Measurements from ENCODE around the gene LAMA3. TPM values are rescaled to one million over a fixed set of nuclear protein-coding genes. Genes with fewer than 3 reads are reported as not detected.

The LAMA3 gene
- polyA plus RNA-seq, 1 of the 3 experiments (the other 2 are of a cell fraction): 3.5 TPM

DNA sequence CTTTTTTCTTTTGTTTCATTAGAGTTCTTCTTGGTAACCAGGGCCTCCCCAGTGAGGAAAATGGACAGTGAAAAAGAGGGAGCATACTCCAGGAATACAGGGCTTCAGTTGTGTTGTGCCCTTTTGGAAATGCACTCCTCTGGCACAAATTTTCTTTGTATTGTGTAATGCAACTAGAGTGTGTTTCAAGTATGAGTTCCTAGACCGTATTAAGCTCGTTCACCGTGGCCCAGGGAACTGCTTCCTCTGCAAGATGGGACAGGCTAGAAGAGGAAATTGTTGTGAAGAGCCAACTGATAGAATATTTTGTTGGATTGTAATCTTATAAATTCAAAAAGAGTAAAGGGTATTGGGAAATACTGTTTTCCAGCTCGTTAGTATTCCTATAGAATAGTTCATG lies 188.1 kb downstream of the LAMA3 start:
- no peaks in the 10 kb centered on the region for H3F3A ChIP-seq (replicated peaks; ENCODE audit: insufficient read depth)
- 96% methylated on average over 4 of the region's 4 CpGs for WGBS (ENCODE audit: low lambda C conversion rate)
- no peaks in the 10 kb centered on the region for H3K9me3 ChIP-seq
- H3K4me3 ChIP-seq (ENCODE audit: low read depth in 2 of 2, low read length in 1 of 2): no peak overlapping the region
- POLR2A ChIA-PET: no interaction called here
- no peak overlapping the region for H3K4me2 ChIP-seq
- H3K79me2 ChIP-seq (ENCODE audit: insufficient read depth): no peaks in the 10 kb centered on the region
- no peak overlapping the region for H3K9ac ChIP-seq
- no peaks in the 10 kb centered on the region for H3K27me3 ChIP-seq (ENCODE audit: insufficient read depth)
- no peaks in the 10 kb centered on the region for H3K36me3 ChIP-seq (replicated peaks in 1 of 2; ENCODE audit: control insufficient read depth in 1 of 2, insufficient read depth in 2 of 2, low read length in 1 of 2)
- H3K27ac ChIP-seq (ENCODE audit: low read depth in 2 of 2, low read length in 1 of 2): no peak overlapping the region
- CTCF ChIA-PET: interaction anchor here (1.6 kb wide), 1 partner anchor 41 kb away, joined by 6 read pairs; no protein-coding TSS in a partner anchor
- H3K4me1 ChIP-seq (ENCODE audit: control insufficient read depth in 1 of 2, insufficient read depth in 2 of 2, low read depth in 1 of 2, low read length in 1 of 2): no peaks in the 10 kb centered on the region; a peak in 1 of 4 replicates
- DNase-seq: no peak
- H4K20me1 ChIP-seq (ENCODE audit: insufficient read depth): no peaks in the 10 kb centered on the region
- TF ChIP-seq CHD2 (IDR thresholded peaks at IDR 0.05; ENCODE audit: low read length, partially characterized antibody) (no peak), GATA2 (CRISPR knock-in tag; IDR thresholded peaks at IDR 0.05) (no peak), FOXM1 (IDR thresholded peaks at IDR 0.05; ENCODE audit: low read depth) (no peak), RFX5 (IDR thresholded peaks at IDR 0.05; ENCODE audit: low read length) (no peak), JUND (IDR thresholded peaks at IDR 0.05) (no peak), TAF1 (IDR thresholded peaks at IDR 0.05; ENCODE audit: borderline replicate concordance, low read depth, low read length) (no peak), TCF12 (IDR thresholded peaks at IDR 0.05) (no peak), NRF1 (IDR thresholded peaks at IDR 0.05; ENCODE audit: low read depth, low read length) (no peak)
- TF ChIP-seq, protein P1, sequence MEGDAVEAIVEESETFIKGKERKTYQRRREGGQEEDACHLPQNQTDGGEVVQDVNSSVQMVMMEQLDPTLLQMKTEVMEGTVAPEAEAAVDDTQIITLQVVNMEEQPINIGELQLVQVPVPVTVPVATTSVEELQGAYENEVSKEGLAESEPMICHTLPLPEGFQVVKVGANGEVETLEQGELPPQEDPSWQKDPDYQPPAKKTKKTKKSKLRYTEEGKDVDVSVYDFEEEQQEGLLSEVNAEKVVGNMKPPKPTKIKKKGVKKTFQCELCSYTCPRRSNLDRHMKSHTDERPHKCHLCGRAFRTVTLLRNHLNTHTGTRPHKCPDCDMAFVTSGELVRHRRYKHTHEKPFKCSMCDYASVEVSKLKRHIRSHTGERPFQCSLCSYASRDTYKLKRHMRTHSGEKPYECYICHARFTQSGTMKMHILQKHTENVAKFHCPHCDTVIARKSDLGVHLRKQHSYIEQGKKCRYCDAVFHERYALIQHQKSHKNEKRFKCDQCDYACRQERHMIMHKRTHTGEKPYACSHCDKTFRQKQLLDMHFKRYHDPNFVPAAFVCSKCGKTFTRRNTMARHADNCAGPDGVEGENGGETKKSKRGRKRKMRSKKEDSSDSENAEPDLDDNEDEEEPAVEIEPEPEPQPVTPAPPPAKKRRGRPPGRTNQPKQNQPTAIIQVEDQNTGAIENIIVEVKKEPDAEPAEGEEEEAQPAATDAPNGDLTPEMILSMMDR (IDR thresholded peaks at IDR 0.05): no peak
- TF ChIP-seq, protein P2, sequence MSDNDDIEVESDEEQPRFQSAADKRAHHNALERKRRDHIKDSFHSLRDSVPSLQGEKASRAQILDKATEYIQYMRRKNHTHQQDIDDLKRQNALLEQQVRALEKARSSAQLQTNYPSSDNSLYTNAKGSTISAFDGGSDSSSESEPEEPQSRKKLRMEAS (IDR thresholded peaks at IDR 0.05; ENCODE audit: low read depth): no peak
- TF ChIP-seq, protein P3, sequence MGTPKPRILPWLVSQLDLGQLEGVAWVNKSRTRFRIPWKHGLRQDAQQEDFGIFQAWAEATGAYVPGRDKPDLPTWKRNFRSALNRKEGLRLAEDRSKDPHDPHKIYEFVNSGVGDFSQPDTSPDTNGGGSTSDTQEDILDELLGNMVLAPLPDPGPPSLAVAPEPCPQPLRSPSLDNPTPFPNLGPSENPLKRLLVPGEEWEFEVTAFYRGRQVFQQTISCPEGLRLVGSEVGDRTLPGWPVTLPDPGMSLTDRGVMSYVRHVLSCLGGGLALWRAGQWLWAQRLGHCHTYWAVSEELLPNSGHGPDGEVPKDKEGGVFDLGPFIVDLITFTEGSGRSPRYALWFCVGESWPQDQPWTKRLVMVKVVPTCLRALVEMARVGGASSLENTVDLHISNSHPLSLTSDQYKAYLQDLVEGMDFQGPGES (IDR thresholded peaks at IDR 0.05; ENCODE audit: low read depth, low read length): no peak
- no peak overlapping the region for H2AFZ ChIP-seq (ENCODE audit: low read depth)
- H3K9me2 ChIP-seq: no peaks in the 10 kb centered on the region

DNA sequence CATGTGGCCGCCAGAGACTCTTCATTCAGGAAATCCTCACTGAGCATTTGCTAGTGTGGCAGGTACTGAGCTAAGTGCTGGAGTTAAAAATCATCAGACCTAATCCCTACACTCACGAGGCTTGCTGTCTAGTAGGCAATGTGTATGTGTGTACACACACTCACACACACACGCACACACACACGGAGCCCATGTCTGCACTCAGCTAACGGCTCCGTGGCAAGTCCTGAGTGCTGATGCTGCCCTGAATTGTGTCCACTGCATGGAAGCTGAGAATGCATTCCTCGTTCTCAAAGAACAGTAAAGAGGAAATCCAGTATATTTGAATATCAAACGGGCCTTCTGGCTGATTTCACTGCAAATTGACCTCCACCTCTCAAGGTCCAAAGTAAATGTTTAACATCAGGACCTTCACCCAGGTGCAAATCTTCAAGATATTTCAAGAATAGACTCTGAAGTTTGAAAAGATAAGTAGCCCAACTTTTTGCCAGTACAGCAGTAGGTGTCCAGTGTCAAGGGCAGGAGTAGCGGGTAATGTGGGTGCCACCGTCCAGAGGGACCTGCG lies 189.2 kb downstream of the LAMA3 start:
- ChIA-PET CTCF (interaction anchor here (0.8 to 1.6 kb wide), 3 partner anchors 17 to 49 kb away, joined by 3 to 6 read pairs (median 3); no protein-coding TSS in a partner anchor), POLR2A (no interaction called here)
- Histone ChIP-seq H3K79me2 (ENCODE audit: insufficient read depth) (no peaks in the 10 kb centered on the region), H3K9me3 (no peaks in the 10 kb centered on the region), H4K20me1 (ENCODE audit: insufficient read depth) (no peaks in the 10 kb centered on the region), H3K9ac (no peak overlapping the region), H3K4me3 (ENCODE audit: low read depth in 2 of 2, low read length in 1 of 2) (no peak overlapping the region), H3F3A (replicated peaks; ENCODE audit: insufficient read depth) (no peaks in the 10 kb centered on the region), H3K4me2 (no peak overlapping the region), H2AFZ (ENCODE audit: low read depth) (no peak overlapping the region), H3K27me3 (ENCODE audit: insufficient read depth) (no peaks in the 10 kb centered on the region), H3K36me3 (replicated peaks in 1 of 2; ENCODE audit: control insufficient read depth in 1 of 2, insufficient read depth in 2 of 2, low read length in 1 of 2) (no peaks in the 10 kb centered on the region), H3K4me1 (ENCODE audit: control insufficient read depth in 1 of 2, insufficient read depth in 2 of 2, low read depth in 1 of 2, low read length in 1 of 2) (peaks cover 0 to 5% of the 10 kb centered on the region in 2 experiments; a peak in 2 of 4 replicates), H3K27ac (ENCODE audit: low read depth in 2 of 2, low read length in 1 of 2) (no peak overlapping the region), H3K9me2 (no peaks in the 10 kb centered on the region)
- DNase-seq: no peak
- TF ChIP-seq NRF1 (IDR thresholded peaks at IDR 0.05; ENCODE audit: low read depth, low read length) (no peak), TEAD4 (IDR thresholded peaks at IDR 0.05; ENCODE audit: borderline replicate concordance, insufficient read depth) (no peak), FOXM1 (IDR thresholded peaks at IDR 0.05; ENCODE audit: low read depth) (no peak), MXI1 (IDR thresholded peaks at IDR 0.05; ENCODE audit: low read depth, low read length) (no peak), NFIC (IDR thresholded peaks at IDR 0.05; ENCODE audit: borderline replicate concordance) (no peak), MEF2A (IDR thresholded peaks at IDR 0.05; ENCODE audit: borderline replicate concordance, low read depth) (no peak), ELF1 (IDR thresholded peaks at IDR 0.05) (no peak), SIN3A (IDR thresholded peaks at IDR 0.05; ENCODE audit: borderline replicate concordance, low read depth, low read length) (no peak), TCF12 (IDR thresholded peaks at IDR 0.05) (no peak), GABPA (IDR thresholded peaks at IDR 0.05; ENCODE audit: low read depth) (no peak)
- TF ChIP-seq, protein P4, sequence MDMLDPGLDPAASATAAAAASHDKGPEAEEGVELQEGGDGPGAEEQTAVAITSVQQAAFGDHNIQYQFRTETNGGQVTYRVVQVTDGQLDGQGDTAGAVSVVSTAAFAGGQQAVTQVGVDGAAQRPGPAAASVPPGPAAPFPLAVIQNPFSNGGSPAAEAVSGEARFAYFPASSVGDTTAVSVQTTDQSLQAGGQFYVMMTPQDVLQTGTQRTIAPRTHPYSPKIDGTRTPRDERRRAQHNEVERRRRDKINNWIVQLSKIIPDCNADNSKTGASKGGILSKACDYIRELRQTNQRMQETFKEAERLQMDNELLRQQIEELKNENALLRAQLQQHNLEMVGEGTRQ (IDR thresholded peaks at IDR 0.05; ENCODE audit: borderline replicate concordance, low read depth, low read length): no peak
- TF ChIP-seq, protein P2 (IDR thresholded peaks at IDR 0.05; ENCODE audit: low read depth): no peak
- 89% methylated on average over 11 of the region's 11 CpGs for WGBS (ENCODE audit: low lambda C conversion rate)

Data from SK-N-SH (cell line).